DOHH2 (cell line): ENCODE results near the gene CTDP1.

Experiments used
- H3F3A ChIP-seq: fragments of 200-600 bp; sonication (generic), shearing (Covaris generic); 2 replicates; pipeline ENCODE4 v1.6.0; 2016; ENCODE audit warnings: antibody characterized with exemption, mild to moderate bottlenecking; ENCODE audit not compliant: control insufficient read depth, insufficient read depth
- H3K27ac ChIP-seq: fragments of 200-600 bp; sonication (generic); 2 replicates; pipeline ENCODE4 v1.5.1; 2014; ENCODE audit warnings: low read depth, mild to moderate bottlenecking, low read length, moderate library complexity
- H3K27me3 ChIP-seq: fragments of 200-600 bp; sonication (generic); 2 replicates; pipeline ENCODE4 v1.6.1; 2014; ENCODE audit warnings: mild to moderate bottlenecking, low read length, mixed read lengths; ENCODE audit not compliant: control insufficient read depth
- H3K36me3 ChIP-seq: fragments of 200-600 bp; sonication (generic); 2 replicates; pipeline ENCODE4 v1.6.1; 2014; ENCODE audit warnings: mild to moderate bottlenecking, low read length, moderate library complexity, mixed read lengths; ENCODE audit not compliant: control insufficient read depth
- H3K4me1 ChIP-seq: fragments of 200-600 bp; sonication (generic); 2 replicates; pipeline ENCODE4 v1.6.1; 2014; ENCODE audit warnings: mild to moderate bottlenecking, low read length, mixed read lengths; ENCODE audit not compliant: control insufficient read depth
- H3K4me2 ChIP-seq: fragments of 200-600 bp; sonication (generic); 2 replicates; pipeline ENCODE4 v1.6.0; 2014; ENCODE audit warnings: mild to moderate bottlenecking, low read length, moderate library complexity
- H3K4me3 ChIP-seq: fragments of 200-600 bp; sonication (generic); 2 replicates; pipeline ENCODE4 v1.5.1; 2014; ENCODE audit warnings: mild to moderate bottlenecking, low read length, mixed read lengths
- H3K79me2 ChIP-seq: fragments of 200-600 bp; sonication (generic); 2 replicates; pipeline ENCODE4 v1.6.1; 2014; ENCODE audit warnings: mild to moderate bottlenecking, low read length, mixed read lengths; ENCODE audit not compliant: control insufficient read depth
- H3K9me2 ChIP-seq: fragments of 200-600 bp; sonication (generic); replicated peaks from 2 replicates; pipeline ENCODE4 v1.6.1; 2014; ENCODE audit warnings: mild to moderate bottlenecking, low read length, mixed read lengths; ENCODE audit not compliant: control insufficient read depth
- H3K9me3 ChIP-seq: fragments of 200-600 bp; sonication (generic); 2 replicates; pipeline ENCODE4 v1.6.1; 2014; ENCODE audit warnings: antibody characterized with exemption, low read length, mixed read lengths; ENCODE audit not compliant: control insufficient read depth, insufficient read depth
- H4K20me1 ChIP-seq: fragments of 200-600 bp; sonication (generic); 2 replicates; pipeline ENCODE4 v1.6.0; 2014; ENCODE audit warnings: low read depth, mild to moderate bottlenecking, antibody characterized with exemption, low read length, moderate library complexity; ENCODE audit not compliant: control insufficient read depth, insufficient read depth
- CTCF ChIP-seq: fragments of 200-600 bp; sonication (generic); IDR thresholded peaks from one replicate; pipeline ENCODE4 v1.5.1; 2014; ENCODE audit warnings: antibody characterized with exemption, mild to moderate bottlenecking, low read depth, low read length; ENCODE audit not compliant: poor library complexity, severe bottlenecking
- EZH2phosphoT487 ChIP-seq: fragments of 200-600 bp; sonication (generic); IDR thresholded peaks from 2 replicates; pipeline ENCODE4 v1.6.1; 2017; ENCODE audit warnings: borderline replicate concordance, mild to moderate bottlenecking, antibody characterized with exemption, low read length, moderate library complexity, mixed read lengths

Gene CTDP1

DNA sequence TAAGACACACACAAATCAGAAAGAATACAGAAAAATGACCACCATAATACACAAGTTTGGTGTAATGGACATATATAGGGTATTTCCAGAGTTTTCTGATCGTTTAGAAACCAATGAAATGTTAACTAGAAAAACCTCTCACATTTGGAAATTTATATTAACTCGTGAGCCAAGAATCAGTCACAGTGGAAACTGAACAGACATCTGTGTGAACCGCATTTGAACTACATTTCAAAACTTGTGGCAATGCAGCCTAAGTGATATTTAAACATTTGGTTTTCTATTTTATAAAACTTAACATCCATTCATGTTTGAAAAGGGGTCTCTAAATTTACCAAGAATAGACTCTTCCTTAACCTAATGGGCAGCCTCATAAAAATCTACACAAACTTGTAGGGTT lies 89.1 kb downstream of the CTDP1 start:
- no peak for TF ChIP-seq EZH2phosphoT487
- TF ChIP-seq CTCF, result no peak
- no peaks in the 10 kb centered on the region for H3K79me2 ChIP-seq

DNA sequence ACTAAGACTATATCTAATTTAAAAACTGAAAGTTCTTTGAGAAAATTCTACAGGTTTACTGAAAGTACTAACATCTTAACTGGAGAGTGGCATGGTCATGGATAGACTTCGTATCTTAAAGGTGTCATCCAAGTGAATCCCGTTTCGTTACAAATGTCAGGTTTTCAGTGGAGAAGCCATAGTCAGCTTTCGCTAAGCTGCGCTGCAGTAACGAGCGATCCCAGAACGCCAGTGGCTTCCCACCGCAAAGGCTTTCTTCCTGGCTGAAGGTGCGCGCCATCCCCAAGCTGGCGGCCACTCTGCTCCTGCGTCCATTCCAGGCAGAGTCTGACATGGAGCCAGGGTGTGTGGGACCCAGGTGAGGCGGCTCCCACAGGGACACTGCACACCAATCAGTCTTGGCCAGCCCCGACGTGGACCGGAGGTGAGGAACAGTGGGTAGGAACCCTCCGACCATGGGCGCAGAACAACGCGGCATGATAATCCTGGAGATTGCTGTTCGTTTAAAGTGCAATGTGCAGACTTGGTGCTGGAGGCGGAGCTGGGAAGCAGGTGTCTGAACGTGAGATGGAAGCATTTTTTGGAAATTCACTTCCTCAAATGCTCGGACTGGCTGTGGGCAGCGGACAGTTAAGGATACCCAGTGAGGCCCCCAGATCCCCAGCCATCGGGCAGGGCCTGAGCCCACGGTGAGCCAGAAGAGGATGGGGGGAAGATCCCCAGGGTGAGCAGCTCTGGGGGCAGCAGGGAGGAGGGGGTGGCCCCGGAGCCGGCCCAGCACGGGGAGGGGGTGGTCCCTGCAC lies 90.3 kb downstream of the CTDP1 start:
- no peaks in the 10 kb centered on the region for H3F3A ChIP-seq
- no peak overlapping the region for H3K27ac ChIP-seq
- no peaks in the 10 kb centered on the region for H3K9me2 ChIP-seq
- H3K9me3 ChIP-seq, result peaks cover 2% of the 10 kb centered on the region; the same call in 1 of the 2 replicates
- no peaks in the 10 kb centered on the region for H3K79me2 ChIP-seq
- H3K4me1 ChIP-seq, result no peaks in the 10 kb centered on the region
- H3K4me2 ChIP-seq, result no peak overlapping the region
- H3K27me3 ChIP-seq, result no peaks in the 10 kb centered on the region; the same call in 1 of the 2 replicates
- H3K4me3 ChIP-seq, result no peak overlapping the region
- no peaks in the 10 kb centered on the region for H4K20me1 ChIP-seq
- no peaks in the 10 kb centered on the region for H3K36me3 ChIP-seq
- TF ChIP-seq CTCF (no peak), EZH2phosphoT487 (no peak)

More for the DNA sequence above, 89.1 kb downstream of the CTDP1 start:
- Histone ChIP-seq H3K4me1 (no peaks in the 10 kb centered on the region), H3K27ac (no peak overlapping the region), H3K36me3 (no peaks in the 10 kb centered on the region), H3K27me3 (no peaks in the 10 kb centered on the region; the same call in 1 of the 2 replicates), H3K9me3 (peaks cover 2% of the 10 kb centered on the region; the same call in 1 of the 2 replicates), H4K20me1 (no peaks in the 10 kb centered on the region), H3K4me3 (no peak overlapping the region), H3F3A (no peaks in the 10 kb centered on the region), H3K4me2 (no peak overlapping the region), H3K9me2 (no peaks in the 10 kb centered on the region)

DNA sequence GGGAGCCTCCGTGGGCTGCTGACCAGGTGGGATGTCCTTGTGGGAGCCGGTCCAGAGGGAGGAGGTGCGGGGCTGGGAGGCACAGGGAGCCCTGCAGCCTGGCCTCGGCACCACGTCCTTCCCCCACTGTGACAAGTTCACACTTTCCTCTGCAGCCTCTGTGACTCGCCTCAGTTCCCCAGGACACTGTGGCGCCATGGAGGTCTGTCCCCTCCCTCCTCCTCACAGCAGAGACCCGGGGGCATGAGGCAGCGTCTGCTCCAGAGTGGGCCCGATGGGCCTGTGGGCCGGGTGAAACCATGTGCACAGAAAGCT lies 90.9 kb downstream of the CTDP1 start:
- peaks cover 2% of the 10 kb centered on the region; the same call in 1 of the 2 replicates for H3K9me3 ChIP-seq
- no peaks in the 10 kb centered on the region for H3F3A ChIP-seq
- H3K4me2 ChIP-seq, result no peak overlapping the region
- TF ChIP-seq EZH2phosphoT487 (no peak), CTCF (no peak)
- H3K9me2 ChIP-seq, result no peaks in the 10 kb centered on the region
- no peak overlapping the region for H3K4me3 ChIP-seq
- H3K4me1 ChIP-seq, result no peaks in the 10 kb centered on the region
- H3K36me3 ChIP-seq, result no peaks in the 10 kb centered on the region
- H3K27me3 ChIP-seq, result no peaks in the 10 kb centered on the region; the same call in 1 of the 2 replicates
- no peak overlapping the region for H3K27ac ChIP-seq
- no peaks in the 10 kb centered on the region for H4K20me1 ChIP-seq
- no peaks in the 10 kb centered on the region for H3K79me2 ChIP-seq
